HepG2 (cell line): Measurements from ENCODE around the gene TNRC18. TPM values are rescaled to one million over a fixed set of nuclear protein-coding genes. Genes with fewer than 3 reads are reported as not detected.

Source experiments
- BRCA1 ChIP-seq: sonication (generic); formaldehyde crosslinking; IDR thresholded peaks from 2 replicates; pipeline ENCODE4 v1.4.0; 2020; ENCODE audit warnings: missing genetic modification reagents
- CREM ChIP-seq, 2 experiments: sonication (generic) in 1 of 2; formaldehyde crosslinking in 1 of 2; IDR thresholded peaks; 2 replicates each; pipeline versions ENCODE4 v1.4.0 to v1.6.1; 2016 to 2020; ENCODE audit warnings: antibody characterized with exemption in 1 of 2, mild to moderate bottlenecking in 1 of 2, missing genetic modification reagents in 1 of 2
- GTF2F1 ChIP-seq: fragments of 150-350 bp; IDR thresholded peaks from 2 replicates; pipeline ENCODE4 v1.6.1; 2014; ENCODE audit warnings: low read length
- HMGA1 ChIP-seq: sonication (generic); formaldehyde crosslinking; conservative IDR thresholded peaks from 2 replicates; pipeline ENCODE4 v1.4.0; 2020; ENCODE audit warnings: missing genetic modification reagents
- HOXA3 ChIP-seq: sonication (generic); formaldehyde crosslinking; IDR thresholded peaks from 2 replicates; pipeline ENCODE4 v1.5.0; 2020; ENCODE audit warnings: missing genetic modification reagents
- KMT2A ChIP-seq: sonication (generic); formaldehyde crosslinking; IDR thresholded peaks from 2 replicates; pipeline ENCODE4 v1.4.0; 2020; ENCODE audit warnings: missing genetic modification reagents
- MEF2D ChIP-seq: sonication (generic); formaldehyde crosslinking; IDR thresholded peaks from 2 replicates; pipeline ENCODE4 v1.5.1; 2020; ENCODE audit warnings: mild to moderate bottlenecking, missing genetic modification reagents
- PCBP1 ChIP-seq: fragments of 200-400 bp; formaldehyde crosslinking; IDR thresholded peaks from 2 replicates; pipeline ENCODE4 v1.6.1; 2017; ENCODE audit warnings: mild to moderate bottlenecking, low read depth, low read length, borderline replicate concordance
- ZNF230 ChIP-seq: sonication (generic); formaldehyde crosslinking; IDR thresholded peaks from 2 replicates; pipeline ENCODE4 v1.4.0; 2020; ENCODE audit warnings: mild to moderate bottlenecking, missing genetic modification reagents
- ZNF484 ChIP-seq: sonication (generic); formaldehyde crosslinking; IDR thresholded peaks from 2 replicates; pipeline ENCODE4 v1.5.1; 2020; ENCODE audit warnings: mild to moderate bottlenecking, low read depth, missing genetic modification reagents, borderline replicate concordance
- ZNF510 ChIP-seq: sonication (generic); formaldehyde crosslinking; IDR thresholded peaks from 2 replicates; pipeline ENCODE4 v1.4.0; 2020; ENCODE audit warnings: low read depth, mild to moderate bottlenecking, missing genetic modification reagents
- ZNF792 ChIP-seq: IDR thresholded peaks from 2 replicates; pipeline ENCODE4 v1.6.1; 2016
- ZNF83 ChIP-seq: sonication (generic); formaldehyde crosslinking; IDR thresholded peaks from 2 replicates; pipeline ENCODE4 v1.4.0; 2020; ENCODE audit warnings: missing genetic modification reagents, mild to moderate bottlenecking, borderline replicate concordance
- ZNF839 ChIP-seq: sonication (generic); formaldehyde crosslinking; IDR thresholded peaks from 2 replicates; pipeline ENCODE4 v1.4.0; 2020; ENCODE audit warnings: missing genetic modification reagents, mild to moderate bottlenecking, borderline replicate concordance
- polyA plus RNA-seq, 8 experiments: library from polyadenylated mRNA; depleted of rRNA in 3 of 8; stranded (reverse) in 7 of 8; unstranded in 1 of 8; fragments of >200 nt; fragmentation: Illumina TruSeq in 4 of 8; extraction: Trizol in 4 of 8; gene quantifications; 2 replicates each; pipeline versions ENCODE4 v1.2.1 to v1.2.3, GENCODE V29; 2011 to 2016; ENCODE audit warnings: low read depth in 4 of 8, missing spikeins in 1 of 8, mixed read lengths in 1 of 8; ENCODE audit not compliant: insufficient read depth in 1 of 8
- total RNA-seq, 5 experiments: library from RNA; depleted of rRNA; stranded (reverse); fragments of >200 nt; fragmentation: Illumina TruSeq; extraction: Trizol; gene quantifications; 2 replicates each; pipeline ENCODE4 v1.2.3, GENCODE V29; 2016; ENCODE audit warnings: low read depth in 1 of 5
- TF ChIP-seq, protein P1 (sequence below): sonication (generic); formaldehyde crosslinking; IDR thresholded peaks from 2 replicates; pipeline ENCODE4 v1.4.0; 2020; ENCODE audit warnings: missing genetic modification reagents, borderline replicate concordance
- TF ChIP-seq, protein P2 (sequence below): sonication (generic); formaldehyde crosslinking; conservative IDR thresholded peaks from 2 replicates; pipeline ENCODE4 v1.4.0; 2020; ENCODE audit warnings: missing genetic modification reagents
- TF ChIP-seq, protein P3 (sequence below): sonication (generic); formaldehyde crosslinking; IDR thresholded peaks from 2 replicates; pipeline ENCODE4 v1.4.0; 2020; ENCODE audit warnings: mild to moderate bottlenecking, missing genetic modification reagents
- TF ChIP-seq, protein P4 (sequence below): sonication (generic); formaldehyde crosslinking; IDR thresholded peaks from 2 replicates; pipeline ENCODE4 v1.4.0; 2020; ENCODE audit warnings: mild to moderate bottlenecking, missing genetic modification reagents, borderline replicate concordance
- TF ChIP-seq, protein P5 (sequence below): sonication (generic); formaldehyde crosslinking; conservative IDR thresholded peaks from 2 replicates; pipeline ENCODE4 v1.8.0; 2022; ENCODE audit warnings: missing genetic modification reagents

The TNRC18 gene
- total and polyA plus RNA-seq, 2 of the 13 experiments (the other 11 are each of a cell fraction or from before 2014, with no cell fraction given) = 11.7 to 17.4 TPM

DNA sequence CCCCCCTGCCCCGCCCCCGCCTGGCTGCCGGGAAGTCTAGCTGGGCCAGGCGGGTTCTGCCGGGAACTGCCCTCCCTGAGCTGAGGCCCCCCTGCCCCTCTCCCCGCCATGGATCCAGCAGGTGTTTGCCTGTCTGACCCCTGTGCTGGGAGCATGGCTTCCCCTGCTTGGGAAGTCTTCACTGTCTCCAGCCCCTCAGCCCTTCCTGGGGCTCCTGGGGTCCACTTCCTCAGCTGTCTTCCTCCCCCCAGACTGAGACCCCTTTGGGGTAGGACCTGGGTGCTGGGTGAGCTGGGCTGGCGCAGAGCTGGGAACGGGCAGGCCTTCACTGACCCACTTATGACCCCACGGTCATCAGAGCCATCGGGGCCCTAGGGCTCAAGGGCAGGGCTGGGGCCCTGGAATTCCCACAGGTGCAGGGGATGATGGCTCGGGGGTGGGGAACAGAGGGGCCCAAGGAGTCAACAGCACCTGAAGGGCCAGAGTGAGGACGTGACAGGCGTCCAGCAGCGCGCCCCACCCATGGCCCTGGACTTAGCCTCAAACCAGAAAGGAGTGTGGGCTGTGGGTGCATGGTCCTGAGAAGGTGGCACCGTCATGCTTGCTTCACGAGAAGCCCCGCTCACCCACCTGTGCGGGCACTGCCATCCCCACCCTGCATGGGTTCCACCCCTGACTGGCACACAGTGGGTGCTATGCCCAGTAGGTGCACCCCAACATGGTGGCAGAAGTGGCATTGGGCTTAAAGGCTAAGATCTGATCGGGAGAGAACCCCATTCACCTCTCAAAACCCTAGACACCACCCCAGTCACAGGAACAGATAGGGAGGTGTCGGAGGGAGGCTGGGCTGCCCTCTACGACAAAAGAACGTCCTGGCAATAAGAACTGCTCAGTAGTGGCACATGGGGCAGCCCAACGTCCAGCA lies 16.2 kb upstream of the TNRC18 start (continued):
- TF ChIP-seq, protein P1, sequence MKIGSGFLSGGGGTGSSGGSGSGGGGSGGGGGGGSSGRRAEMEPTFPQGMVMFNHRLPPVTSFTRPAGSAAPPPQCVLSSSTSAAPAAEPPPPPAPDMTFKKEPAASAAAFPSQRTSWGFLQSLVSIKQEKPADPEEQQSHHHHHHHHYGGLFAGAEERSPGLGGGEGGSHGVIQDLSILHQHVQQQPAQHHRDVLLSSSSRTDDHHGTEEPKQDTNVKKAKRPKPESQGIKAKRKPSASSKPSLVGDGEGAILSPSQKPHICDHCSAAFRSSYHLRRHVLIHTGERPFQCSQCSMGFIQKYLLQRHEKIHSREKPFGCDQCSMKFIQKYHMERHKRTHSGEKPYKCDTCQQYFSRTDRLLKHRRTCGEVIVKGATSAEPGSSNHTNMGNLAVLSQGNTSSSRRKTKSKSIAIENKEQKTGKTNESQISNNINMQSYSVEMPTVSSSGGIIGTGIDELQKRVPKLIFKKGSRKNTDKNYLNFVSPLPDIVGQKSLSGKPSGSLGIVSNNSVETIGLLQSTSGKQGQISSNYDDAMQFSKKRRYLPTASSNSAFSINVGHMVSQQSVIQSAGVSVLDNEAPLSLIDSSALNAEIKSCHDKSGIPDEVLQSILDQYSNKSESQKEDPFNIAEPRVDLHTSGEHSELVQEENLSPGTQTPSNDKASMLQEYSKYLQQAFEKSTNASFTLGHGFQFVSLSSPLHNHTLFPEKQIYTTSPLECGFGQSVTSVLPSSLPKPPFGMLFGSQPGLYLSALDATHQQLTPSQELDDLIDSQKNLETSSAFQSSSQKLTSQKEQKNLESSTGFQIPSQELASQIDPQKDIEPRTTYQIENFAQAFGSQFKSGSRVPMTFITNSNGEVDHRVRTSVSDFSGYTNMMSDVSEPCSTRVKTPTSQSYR (CRISPR knock-in tag) = peak; percentile 95
- no peak for TF ChIP-seq KMT2A
- 0 out of 2 replicates have a peak, but pooled peaks have one; percentile 42 for TF ChIP-seq ZNF839
- TF ChIP-seq MEF2D (CRISPR knock-in tag) = no peak
- TF ChIP-seq, protein P2, sequence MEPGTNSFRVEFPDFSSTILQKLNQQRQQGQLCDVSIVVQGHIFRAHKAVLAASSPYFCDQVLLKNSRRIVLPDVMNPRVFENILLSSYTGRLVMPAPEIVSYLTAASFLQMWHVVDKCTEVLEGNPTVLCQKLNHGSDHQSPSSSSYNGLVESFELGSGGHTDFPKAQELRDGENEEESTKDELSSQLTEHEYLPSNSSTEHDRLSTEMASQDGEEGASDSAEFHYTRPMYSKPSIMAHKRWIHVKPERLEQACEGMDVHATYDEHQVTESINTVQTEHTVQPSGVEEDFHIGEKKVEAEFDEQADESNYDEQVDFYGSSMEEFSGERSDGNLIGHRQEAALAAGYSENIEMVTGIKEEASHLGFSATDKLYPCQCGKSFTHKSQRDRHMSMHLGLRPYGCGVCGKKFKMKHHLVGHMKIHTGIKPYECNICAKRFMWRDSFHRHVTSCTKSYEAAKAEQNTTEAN = no peak; the same call in 1 of the 2 replicates
- no peak for TF ChIP-seq HMGA1
- TF ChIP-seq, protein P3, sequence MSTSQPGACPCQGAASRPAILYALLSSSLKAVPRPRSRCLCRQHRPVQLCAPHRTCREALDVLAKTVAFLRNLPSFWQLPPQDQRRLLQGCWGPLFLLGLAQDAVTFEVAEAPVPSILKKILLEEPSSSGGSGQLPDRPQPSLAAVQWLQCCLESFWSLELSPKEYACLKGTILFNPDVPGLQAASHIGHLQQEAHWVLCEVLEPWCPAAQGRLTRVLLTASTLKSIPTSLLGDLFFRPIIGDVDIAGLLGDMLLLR (CRISPR knock-in tag) = no peak
- peak; percentile 48 for TF ChIP-seq CREM (IDR thresholded peaks at IDR 0.05)
- TF ChIP-seq CREM (CRISPR knock-in tag; IDR thresholded peaks at IDR 0.05) = no peak
- peak; percentile 70 for TF ChIP-seq PCBP1
- TF ChIP-seq GTF2F1 = no peak
- TF ChIP-seq, protein P4, sequence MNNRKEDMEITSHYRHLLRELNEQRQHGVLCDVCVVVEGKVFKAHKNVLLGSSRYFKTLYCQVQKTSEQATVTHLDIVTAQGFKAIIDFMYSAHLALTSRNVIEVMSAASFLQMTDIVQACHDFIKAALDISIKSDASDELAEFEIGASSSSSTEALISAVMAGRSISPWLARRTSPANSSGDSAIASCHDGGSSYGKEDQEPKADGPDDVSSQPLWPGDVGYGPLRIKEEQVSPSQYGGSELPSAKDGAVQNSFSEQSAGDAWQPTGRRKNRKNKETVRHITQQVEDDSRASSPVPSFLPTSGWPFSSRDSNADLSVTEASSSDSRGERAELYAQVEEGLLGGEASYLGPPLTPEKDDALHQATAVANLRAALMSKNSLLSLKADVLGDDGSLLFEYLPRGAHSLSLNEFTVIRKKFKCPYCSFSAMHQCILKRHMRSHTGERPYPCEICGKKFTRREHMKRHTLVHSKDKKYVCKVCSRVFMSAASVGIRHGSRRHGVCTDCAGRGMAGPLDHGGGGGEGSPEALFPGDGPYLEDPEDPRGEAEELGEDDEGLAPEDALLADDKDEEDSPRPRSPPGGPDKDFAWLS (CRISPR knock-in tag) = no peak
- TF ChIP-seq BRCA1 (CRISPR knock-in tag) = no peak
- TF ChIP-seq HOXA3 (CRISPR knock-in tag) = no peak
- no peak for TF ChIP-seq ZNF83
- TF ChIP-seq, protein P5, sequence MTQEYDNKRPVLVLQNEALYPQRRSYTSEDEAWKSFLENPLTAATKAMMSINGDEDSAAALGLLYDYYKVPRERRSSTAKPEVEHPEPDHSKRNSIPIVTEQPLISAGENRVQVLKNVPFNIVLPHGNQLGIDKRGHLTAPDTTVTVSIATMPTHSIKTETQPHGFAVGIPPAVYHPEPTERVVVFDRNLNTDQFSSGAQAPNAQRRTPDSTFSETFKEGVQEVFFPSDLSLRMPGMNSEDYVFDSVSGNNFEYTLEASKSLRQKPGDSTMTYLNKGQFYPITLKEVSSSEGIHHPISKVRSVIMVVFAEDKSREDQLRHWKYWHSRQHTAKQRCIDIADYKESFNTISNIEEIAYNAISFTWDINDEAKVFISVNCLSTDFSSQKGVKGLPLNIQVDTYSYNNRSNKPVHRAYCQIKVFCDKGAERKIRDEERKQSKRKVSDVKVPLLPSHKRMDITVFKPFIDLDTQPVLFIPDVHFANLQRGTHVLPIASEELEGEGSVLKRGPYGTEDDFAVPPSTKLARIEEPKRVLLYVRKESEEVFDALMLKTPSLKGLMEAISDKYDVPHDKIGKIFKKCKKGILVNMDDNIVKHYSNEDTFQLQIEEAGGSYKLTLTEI (CRISPR knock-in tag) = no peak
- TF ChIP-seq ZNF792 (CRISPR knock-in tag) = no peak
- TF ChIP-seq ZNF510 (CRISPR knock-in tag) = no peak
- TF ChIP-seq ZNF230 (CRISPR knock-in tag) = no peak
- no peak for TF ChIP-seq ZNF484 (CRISPR knock-in tag)
